Keratinocyte (primary cell): Measurements from ENCODE around the gene SCYGR7.

Source experiments
- EZH2 ChIP-seq: IDR thresholded peaks from one replicate; pipeline ENCODE4 v1.6.1; 2012; ENCODE audit warnings: inconsistent platforms, mild to moderate bottlenecking, low read length, moderate library complexity
- TF ChIP-seq, protein P1 (sequence below), 3 experiments: IDR thresholded peaks in 1 of 3; conservative IDR thresholded peaks in 1 of 3; optimal IDR thresholded peaks in 1 of 3; 2 replicates in 2 of 3; 3 replicates in 1 of 3; pipeline versions ENCODE3 to v1.5.1; 2011; ENCODE audit warnings: low read length in 3 of 3, mild to moderate bottlenecking in 3 of 3, moderate library complexity in 2 of 3, control low read depth in 1 of 3, inconsistent platforms in 1 of 3; ENCODE audit not compliant: insufficient read depth in 2 of 3; ENCODE audit errors: extremely low read depth in 1 of 3

GRCh38 chr2:227759411-227760118 is 31.4 kb downstream of the SCYGR7 start:
- TF ChIP-seq, protein P1, sequence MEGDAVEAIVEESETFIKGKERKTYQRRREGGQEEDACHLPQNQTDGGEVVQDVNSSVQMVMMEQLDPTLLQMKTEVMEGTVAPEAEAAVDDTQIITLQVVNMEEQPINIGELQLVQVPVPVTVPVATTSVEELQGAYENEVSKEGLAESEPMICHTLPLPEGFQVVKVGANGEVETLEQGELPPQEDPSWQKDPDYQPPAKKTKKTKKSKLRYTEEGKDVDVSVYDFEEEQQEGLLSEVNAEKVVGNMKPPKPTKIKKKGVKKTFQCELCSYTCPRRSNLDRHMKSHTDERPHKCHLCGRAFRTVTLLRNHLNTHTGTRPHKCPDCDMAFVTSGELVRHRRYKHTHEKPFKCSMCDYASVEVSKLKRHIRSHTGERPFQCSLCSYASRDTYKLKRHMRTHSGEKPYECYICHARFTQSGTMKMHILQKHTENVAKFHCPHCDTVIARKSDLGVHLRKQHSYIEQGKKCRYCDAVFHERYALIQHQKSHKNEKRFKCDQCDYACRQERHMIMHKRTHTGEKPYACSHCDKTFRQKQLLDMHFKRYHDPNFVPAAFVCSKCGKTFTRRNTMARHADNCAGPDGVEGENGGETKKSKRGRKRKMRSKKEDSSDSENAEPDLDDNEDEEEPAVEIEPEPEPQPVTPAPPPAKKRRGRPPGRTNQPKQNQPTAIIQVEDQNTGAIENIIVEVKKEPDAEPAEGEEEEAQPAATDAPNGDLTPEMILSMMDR (optimal IDR thresholded peaks at IDR 0.05 in 1 of 3, IDR thresholded peaks at IDR 0.05 in 1 of 3, conservative IDR thresholded peaks at IDR 0.05 in 1 of 3; ENCODE audit: extremely low read depth in 1 of 3, insufficient read depth in 2 of 3, low read length in 3 of 3) = no peak
- no peak for TF ChIP-seq EZH2
